NCI-H226 (cell line): ENCODE measurements around the gene NRXN3.
"Not testable (repeated sequence)": the region's sequence is repeated elsewhere in the genome, so short reads cannot be mapped to it uniquely, and the experiment has no call there.

Experiments used
- DNase-seq: peaks from one replicate; pipeline ENCODE4 v3.0.0-alpha.2; 2015

NRXN3 gene

DNA sequence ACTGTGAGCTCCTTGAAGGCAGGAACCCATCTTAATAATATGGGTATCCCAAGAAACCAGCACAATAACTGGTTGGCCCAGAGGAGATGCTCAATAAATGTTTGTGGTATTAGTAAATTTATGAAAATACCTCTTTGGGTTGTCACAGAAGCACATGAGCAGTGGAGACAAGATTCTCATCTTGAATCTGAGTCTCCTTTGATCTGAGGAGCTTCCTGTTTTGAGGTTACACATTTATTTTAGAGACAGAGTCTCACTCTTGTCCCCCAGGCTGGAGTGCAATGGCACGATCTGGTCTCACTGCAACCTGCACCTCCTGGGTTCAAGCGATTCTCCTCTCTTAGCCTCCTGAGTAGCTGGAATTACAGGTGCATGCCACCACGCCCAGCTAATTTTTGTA lies 247.4 kb downstream of the NRXN3 start:
- no peak for DNase-seq

DNA sequence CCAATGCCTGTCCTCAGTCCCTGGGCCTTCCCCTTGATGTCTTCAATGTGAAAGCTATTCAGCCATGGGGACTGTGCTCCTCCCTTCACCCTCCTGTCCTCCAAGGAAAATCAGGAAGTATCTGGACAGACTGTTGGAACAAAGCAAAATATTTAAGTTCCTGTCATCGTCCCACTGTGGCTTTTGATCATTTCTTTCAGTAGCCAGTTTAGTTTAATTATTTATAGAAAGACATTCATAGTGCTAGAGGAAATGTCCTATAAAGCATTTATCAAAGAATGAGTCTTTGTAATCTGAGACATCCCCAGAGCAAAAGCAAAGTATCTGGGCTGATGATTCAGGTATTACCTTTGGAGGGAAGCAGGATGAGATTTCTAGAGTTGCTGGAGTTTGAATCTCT lies 254.1 kb downstream of the NRXN3 start:
- DNase-seq: no peak

DNA sequence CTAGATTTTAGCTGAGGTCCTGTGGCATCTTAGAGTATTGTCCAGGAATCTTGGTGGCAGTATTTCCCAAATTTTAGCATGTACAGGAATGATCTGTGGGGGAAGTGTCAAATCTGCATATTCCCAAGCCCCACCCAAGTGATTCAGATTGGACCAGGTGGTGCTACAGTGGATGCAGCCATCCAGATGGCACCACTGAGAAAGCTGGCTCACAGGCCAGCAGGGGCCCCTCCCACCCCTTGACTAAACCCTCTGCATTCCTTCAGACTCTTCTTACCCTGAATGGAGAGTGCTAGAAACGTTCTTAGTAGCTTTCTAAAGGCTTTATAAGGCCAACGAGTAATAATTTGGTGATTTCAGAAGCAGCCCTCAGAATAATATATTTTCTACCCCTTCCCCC lies 255.2 kb downstream of the NRXN3 start:
- DNase-seq: no peak

DNA sequence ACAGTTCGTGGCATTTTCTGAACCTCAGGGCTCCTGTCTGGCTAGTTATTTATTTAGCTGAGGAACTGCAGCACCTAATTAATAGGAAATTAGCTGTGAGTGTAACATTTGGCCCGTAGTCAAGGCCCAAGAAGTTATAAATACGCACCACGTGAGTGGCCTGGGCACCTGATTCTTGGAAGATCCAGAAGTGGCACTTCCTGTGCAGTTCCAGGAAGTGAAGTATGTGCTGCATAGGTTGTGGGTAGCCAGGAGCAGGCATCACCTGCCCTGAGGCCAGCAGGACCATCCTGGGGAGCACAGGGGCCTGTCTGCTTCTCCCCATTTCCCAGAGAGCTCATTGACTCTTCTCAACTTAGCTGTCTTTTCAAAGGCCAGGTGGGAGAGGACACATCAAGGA lies 255.6 kb downstream of the NRXN3 start:
- no peak for DNase-seq

DNA sequence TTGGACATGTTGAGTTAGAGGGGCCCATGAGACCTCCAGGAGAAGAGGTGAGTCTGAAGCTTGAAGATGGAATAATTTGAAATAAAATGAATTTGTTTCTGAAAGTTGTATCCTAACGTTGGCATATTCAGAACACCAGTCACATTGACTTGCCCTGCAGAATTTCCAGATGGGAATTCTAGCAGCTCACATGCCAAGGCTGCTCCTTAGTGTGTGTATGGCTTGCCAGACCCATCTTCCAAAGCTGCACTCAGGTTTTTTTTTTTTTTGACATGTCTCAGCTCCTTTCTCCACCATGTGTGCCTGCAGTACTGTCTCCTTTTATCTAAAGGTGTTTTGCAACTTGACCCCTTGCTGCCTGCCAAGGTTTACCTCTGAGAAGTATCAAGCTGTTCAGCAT lies 261.9 kb downstream of the NRXN3 start:
- no peak for DNase-seq

DNA sequence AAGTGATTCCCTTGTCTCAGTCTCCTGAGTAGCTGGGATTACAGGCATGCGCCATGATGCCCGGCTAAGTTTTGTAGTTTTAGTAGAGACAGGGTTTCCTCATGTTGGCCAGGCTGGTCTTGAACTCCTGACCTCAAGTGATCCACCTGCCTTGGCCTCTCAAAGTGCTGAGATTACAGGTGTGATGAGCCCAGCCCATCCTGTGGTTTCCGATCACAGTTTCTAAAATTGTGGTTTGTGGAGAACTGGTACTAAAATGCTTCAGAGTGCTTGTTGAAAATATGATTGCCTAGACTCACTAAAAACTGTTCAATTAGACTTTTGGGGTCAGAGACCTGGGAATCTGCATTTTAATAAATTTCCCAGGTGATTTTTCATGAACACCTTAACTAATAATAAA lies 267.3 kb downstream of the NRXN3 start:
- not testable (repeated sequence) for DNase-seq

DNA sequence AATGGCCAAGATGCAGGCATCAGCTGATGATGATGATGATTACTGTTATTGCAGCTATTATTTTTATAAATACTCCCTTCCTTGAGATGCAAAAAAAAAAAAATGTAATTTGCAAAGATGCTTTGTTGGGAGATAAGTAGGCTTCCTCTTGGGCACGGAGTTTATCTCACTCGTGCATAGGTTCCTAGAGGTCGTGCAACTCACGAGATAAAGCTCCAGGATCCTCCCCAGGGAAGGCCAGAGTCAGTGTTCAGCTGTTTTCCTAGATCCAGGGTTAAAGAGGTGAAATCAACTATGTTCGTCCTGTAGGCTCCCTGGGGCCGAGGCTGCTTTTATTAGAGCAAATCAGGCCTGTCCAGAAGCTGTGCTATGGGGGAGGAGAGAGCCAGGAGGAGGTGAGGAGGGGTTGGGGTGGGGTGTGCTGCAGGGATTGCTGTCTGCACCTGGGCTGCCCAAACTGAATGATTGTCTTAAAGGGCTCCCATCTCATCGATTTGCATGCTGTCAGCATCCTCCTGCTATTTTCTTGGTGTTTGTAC lies 270.3 kb downstream of the NRXN3 start:
- no peak for DNase-seq

DNA sequence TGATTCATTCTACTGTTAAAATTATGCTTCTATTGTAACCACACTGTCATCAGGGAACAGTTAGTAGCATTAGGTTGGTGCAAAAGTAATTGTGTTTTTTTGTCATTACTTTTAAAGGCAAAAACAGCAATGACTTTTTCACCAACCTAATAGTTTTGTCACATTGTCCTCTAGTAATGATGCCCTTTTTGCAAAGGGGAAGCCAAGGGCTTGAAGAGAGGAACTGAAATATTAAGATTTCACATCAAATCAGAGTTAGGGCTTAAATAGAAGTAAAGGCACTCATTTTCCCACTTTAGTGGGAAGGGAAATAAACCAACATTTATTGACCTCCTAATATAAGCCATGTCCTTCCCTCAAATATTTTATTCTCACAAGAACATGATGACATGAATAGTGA lies 273.7 kb downstream of the NRXN3 start:
- no peak for DNase-seq

DNA sequence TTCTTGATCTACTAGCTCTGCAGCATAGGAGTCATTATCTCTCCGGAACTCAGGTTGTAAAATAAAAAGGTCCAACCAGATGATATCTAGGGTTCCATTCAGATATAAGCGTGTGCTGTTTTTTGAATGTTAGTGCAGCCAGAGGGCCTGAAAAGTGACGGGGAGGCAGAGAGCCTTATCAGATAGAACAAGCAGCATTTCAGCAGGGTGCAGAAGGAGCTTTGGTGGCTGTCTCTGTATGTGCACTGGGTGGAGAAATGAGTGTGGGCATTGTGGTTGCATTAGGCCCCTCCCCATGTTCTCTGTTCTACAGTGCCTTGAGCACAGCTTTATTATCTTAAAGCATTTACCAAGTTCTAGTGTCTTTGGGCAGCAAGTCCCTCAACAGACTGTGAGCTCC lies 275.1 kb downstream of the NRXN3 start:
- DNase-seq: no peak

DNA sequence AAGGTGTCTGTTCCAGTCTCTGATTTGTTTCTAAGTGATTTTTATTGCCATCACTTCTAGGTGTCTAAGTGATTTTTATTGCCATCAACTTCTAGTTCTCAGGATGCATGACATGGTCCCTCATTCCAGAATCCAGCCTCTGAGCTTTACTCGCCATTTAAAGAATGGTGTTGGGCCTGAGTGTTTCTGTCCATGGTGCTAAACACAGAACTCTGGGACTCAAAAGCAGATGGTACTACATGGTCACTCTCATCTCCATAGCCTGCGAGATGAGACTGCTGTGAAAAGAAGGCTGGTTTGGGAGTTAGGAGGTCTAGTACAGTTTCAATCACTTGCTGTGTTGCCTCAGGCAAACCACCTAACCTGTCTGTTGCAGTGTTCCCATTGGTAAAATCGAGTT lies 276.6 kb downstream of the NRXN3 start:
- DNase-seq: no peak

DNA sequence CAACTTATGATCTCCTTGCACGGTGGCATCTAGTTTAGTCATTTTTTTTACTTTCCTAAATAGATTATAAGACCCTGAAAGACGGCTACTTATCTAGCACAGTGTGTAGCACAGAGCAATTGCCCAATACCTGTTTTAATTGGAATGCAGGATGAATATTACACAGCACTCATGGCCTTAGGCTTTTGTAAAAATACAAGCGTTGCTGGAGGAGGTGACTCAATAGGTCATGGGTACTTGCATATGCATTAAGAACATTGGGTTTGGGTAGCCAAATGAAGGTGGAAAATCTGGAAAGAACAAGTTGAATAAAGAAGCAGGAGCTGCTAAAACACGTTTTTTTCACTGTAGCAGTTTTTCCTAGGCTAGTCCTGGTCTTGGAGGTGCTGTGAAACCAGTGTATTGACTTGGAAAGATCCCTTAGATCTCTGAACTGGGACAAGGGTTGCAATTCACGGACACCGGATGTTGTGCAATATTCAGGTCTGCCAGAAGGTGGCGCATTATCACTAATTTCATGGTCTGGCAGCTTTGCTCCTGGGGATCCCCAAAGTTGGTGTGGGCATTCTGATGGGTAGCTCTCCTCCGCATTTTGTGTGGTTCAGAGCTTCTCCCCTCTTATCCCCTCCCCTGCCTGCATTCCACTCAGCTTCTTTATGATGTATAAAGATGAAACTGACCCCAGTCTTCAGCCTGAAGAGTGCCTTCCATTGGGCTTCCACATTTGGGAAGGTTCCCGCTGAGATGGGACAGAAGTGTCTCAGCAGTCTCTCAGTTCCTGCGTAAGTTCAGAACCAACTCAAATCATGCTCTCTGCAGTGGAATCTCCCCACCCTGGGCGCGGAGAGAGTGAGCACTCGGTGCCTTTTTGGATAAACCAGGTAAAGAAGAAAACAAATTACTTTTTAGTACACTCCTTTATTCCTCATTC lies 278.3 kb downstream of the NRXN3 start:
- peak; percentile 8 for DNase-seq

DNA sequence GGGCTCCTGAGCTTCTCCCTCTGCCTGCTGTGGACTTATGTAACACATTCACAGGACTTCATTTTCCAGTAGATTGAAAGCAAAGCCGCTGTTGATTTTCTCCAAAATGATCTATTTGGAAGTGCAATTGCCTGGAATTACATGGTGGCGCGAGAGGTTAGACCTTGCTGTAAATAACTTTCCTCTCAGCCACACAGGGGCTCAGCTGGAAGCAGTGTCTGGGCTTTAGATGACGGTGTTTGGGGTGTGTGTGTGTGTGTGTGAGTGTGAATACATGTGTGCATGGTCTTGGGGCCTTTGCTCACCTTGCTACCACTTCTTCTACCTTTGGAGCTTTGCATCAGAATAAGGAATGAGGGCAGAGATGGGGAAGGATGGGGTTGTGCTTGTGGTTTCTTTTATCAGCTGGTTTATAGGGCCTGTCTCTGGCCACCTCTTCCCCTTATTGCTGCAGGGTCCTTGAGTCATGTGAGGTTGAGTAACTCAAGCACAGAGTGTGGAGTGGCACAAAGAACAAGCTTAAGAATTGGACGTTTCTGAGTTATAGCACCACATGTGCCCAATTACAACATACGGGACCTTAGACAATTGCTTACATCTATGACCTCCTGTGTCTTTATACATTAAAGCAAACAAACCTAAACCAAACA lies 280.6 kb downstream of the NRXN3 start:
- no peak for DNase-seq

DNA sequence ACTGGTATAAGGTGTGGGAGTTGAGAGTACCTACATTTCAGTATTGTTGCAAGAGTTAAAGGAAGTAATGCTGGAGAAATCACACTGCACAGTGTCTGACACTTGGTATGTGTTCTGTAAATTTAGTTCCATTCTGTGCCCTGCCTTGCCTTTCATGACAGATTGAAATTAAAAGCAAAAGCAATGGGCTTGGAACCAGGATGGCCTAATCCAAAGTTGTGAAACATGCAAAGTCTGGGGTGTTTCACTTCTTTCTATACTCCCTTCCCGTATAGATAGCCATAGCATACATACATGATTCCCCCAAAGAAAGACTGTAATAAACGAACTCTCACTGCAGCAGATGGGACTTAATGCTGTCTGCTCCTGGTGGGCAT lies 281.1 kb downstream of the NRXN3 start:
- no peak for DNase-seq

DNA sequence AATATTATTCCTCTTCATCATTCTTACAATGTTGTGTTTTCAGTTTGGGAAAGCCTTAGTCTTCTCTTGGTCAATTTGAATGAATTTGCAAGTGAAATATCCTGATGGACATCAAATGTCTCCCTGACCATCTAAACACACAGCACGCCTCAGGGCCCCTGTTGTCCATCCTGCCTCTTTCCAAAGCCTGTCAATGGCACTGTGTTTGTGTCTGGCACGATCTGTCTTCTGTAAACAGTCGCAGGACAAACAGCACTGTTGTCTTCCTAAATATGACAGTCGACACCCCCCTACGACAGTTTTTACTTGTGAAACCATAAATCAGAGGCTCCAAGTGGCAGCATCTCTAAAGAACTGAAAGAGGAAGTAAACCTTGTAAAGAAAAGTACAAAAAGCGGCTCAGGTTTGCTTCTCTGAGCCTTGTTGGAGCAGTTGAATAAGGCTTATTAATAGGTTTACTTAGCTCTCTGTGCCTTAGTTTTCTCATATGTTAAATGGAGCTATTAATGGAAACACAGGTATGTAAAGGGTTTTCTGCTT lies 285.8 kb downstream of the NRXN3 start:
- DNase-seq: no peak

DNA sequence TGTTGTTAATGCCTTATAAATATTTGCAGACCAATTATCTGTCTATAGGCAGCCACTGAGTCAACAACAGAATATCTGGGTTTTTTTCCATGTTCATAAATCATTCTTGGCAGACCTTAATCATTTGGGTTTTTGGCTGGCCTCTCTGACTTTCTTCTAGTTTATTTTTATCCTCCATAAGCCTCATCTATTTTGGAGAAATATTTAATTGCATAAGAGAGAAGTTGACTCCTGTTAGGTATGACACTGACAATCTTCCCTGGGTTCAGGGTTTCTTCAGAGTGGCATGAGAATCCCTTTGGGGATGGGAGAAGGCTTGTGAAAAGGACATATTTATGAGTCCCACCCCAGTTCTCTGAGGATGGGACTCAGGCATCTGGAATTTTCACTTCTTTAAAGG lies 299.8 kb downstream of the NRXN3 start:
- no peak for DNase-seq

DNA sequence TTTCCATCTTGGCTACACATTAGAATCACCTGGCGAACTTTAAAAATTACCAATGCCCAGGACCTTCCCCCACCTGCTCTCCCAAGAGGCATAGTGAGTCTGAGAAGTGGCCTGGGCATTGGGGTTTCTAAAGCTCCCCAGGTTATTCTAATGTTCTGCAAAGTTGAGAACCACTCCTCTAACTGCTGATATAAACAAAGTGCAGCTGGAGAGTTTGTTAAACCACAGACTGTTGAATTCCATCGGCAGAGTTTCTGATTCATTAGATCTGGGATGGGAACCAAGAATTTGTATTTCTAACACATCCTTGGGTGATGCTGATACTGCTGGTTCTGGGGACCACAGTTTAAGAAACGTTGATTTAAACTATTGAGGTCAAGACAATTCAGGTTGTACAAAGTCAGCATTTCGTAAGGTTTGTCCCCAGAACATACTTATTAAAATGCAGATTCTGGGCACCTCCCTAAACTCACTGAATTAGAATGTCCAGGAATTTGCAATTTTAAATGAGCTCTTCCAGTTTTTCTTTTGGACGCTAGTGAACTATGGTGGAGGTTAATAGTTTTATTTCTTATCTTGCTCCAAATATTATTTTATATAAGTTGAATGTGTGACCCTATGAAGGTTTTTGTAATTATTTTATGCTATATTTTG lies 309.1 kb downstream of the NRXN3 start:
- no peak for DNase-seq

DNA sequence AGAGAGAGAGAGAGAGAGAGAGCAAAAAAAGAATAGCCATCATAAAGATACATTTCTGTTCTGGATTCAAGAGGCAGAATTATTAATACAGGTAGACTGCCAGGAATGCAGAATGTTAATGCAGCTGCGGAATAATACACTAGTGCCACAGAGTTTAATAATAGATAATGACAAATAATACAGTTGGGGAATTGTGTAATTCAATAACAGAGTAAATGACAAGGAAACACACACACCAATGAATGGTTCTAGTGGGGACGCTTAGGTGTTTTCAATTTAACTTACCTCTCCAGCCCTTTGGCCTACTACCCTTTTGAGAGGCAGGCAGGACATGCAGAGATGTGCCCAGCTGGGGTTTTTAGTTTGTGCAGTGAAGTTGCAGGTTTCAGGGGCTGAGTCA lies 313.9 kb downstream of the NRXN3 start:
- no peak for DNase-seq

DNA sequence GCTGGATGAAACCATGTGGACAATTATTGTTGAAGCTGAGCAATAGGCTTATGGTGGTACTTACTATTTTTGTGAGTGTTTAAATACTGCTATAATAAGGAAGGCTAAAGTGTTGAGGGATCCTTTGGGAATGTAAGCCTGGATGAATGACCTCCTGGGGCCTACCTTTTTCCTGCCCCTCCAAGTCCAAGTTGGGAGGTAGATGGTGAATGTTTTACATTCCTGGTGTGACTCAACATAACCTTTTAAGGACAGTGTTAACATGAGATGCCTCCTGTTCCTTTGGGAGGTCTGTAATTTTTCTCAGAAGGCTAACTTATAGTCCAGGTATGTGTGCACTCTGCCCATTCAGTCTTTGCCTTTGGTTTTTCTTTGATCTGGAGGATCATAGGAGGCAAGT lies 315.9 kb downstream of the NRXN3 start:
- no peak for DNase-seq

DNA sequence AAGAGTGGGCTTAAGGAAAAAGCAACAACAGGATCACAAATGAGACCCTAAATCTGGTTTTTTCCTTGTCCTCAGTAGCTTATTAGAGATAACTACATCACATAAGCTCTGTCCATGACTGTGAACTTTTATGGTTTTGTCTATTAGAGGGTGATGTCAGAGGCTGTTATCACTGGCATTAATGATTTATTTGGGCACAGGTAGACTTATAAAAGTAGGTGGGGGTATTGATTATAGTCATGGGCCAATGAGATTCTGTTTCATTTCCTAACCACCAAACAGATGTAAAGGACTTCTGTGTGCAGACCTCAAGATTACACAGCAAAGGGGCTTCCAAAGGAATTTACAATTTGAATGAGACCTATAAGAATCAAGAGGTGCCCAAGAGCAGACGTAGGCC lies 316.4 kb downstream of the NRXN3 start:
- DNase-seq: no peak

DNA sequence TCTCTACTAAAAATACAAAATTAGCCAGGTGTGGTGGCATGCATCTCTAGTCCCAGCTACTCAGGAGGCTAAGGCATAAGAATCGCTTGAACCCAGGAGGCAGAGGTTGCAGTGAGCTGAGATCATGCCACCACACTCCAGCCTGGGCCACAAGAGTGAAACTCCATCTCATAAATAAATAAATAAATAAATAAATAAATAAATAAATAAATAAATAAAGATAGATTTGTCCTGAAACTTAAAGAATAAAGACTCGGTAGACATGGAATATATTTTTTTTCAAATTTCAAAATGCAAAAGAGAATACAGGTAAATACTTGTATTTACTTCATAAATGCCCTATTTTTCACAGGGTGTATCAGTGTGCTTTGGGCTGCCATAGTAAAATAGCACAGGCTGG lies 317.4 kb downstream of the NRXN3 start:
- not testable (repeated sequence) for DNase-seq

DNA sequence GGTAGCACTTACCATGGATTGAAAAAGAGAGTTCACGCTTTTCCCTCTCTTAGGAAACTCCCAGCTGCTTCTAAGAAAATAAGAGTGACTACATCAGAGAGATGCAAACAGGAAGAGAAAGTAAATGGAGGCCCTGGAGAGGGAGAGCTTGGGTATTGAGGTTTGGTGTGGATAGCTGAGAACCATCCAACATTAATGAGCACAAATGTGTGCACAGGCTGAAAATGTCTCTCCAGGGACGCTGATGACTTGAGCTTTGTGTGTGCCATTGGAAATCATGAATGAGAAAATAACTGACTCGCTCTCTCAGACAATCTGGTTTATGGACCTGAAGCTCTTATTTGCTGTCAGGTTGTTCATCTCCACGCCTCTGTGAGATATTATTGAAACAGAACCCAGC lies 318.8 kb downstream of the NRXN3 start:
- no peak for DNase-seq

DNA sequence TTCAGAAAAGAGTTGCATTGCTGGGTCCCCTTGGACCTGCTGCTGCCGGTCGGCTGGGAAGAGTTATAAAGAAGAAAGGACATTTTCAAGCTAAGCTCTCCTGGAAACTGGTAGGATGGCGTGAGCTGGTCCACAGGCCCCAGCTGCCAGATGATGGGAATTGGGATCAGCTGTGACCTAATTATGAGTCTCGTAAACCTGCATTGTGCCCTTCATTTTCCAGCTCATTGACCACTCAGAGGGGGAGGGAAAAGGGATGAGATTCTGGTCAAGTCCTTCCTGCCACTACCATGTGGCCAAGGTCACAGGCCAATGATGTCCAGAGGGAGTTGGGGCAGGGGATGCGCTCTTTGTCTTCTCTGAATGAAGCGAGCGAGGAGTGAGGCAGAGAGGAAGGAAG lies 320.9 kb downstream of the NRXN3 start:
- no peak for DNase-seq

DNA sequence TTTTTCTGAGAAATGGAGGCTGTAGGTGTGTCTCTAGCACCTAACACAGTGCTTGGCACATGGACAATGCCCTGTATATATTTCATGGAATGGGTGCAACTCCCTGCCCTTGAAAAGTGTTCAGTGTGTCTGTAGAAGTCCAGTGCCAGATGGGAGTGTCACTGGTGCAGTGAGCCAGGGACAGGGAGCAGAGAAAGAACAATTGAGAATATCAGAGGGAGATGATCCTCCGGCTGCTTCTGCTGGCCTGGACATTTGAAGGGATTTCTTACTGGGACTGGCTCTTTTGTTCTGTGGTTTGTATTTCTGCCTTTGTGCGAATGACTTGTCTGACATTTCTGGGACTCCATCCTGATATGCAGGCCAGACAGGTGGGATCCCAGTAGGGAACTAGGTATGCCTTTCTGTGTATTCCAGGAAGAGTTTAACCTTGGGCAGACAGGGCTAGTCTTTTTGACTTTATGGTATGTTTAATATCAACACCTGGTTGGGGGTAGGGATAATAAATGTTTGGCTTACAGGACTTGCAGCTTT lies 328.0 kb downstream of the NRXN3 start:
- DNase-seq: no peak
